NCI-H128 (cell line): Measurements from ENCODE around the gene ACBD6.

Experiments used
- DNase-seq: peaks from one replicate; lab custom pipeline; 2025; ENCODE audit not compliant: unreplicated experiment; lab: John Stamatoyannopoulos, UW

ACBD6 gene

GRCh38 chr1:180372728-180373127 lies 129.6 kb downstream of the ACBD6 start:
- DNase-seq: no peak

GRCh38 chr1:180370597-180370996 lies 131.8 kb downstream of the ACBD6 start:
- DNase-seq: no peak

- no peak for DNase-seq
Measured at GRCh38 chr1:180370188-180370587, 132.2 kb downstream of the ACBD6 start.

- no peak for DNase-seq
Measured at GRCh38 chr1:180369061-180369460, 133.3 kb downstream of the ACBD6 start.

DNA sequence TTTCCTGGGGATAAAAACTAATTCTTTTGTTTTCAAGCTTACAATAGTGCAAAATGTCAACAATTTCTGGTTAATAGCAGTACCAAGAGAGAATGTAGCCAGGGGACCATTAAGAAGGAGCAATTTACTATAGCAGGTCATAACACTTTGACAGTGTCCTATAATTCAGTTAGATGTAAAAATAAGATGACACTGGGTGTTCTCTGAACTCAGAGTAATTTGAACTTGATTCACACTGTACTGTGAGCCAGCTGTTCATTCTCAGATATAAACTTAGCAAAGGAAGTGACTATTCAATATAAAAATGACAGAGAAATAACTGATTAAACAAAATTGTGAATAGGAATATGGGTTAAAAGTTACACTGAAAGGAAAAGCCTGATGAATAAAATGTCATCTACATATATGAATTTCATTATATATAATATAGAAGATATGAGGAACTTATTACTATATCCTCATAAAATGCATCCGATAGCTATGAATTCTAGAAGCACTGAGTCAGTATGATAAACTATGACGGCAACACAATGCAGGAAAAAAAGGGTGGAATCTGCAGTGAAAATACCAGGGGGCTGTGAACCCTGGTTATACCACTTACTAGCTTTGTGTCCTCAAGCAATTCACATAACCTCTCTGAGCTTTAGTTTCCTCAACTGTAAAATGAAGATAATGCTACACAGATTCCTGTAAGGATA lies 135.9 kb downstream of the ACBD6 start:
- DNase-seq: no peak

DNA sequence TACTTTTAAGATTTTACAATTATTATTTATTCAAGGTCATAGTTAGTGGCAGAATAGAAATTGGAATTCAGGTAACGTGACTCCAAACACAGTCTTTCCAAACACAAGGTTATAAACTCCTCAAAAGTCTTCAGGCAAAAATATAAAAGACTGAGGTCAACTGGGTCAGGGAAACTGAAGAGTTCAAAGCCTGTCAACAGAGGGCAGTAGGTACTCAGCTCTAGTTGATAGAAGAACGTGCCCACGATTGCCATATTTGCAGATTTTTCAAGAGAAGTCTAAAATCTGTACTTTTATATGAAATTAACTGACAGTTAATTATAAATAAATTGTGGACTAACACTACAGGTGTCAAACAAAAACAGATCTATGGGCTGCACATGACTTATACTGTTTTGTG lies 137.3 kb downstream of the ACBD6 start:
- no peak for DNase-seq

GRCh38 chr1:180363246-180363995 lies 139.0 kb downstream of the ACBD6 start:
- DNase-seq: no peak

- no peak for DNase-seq
Measured at GRCh38 chr1:180360333-180361075, 141.9 kb downstream of the ACBD6 start.

DNA sequence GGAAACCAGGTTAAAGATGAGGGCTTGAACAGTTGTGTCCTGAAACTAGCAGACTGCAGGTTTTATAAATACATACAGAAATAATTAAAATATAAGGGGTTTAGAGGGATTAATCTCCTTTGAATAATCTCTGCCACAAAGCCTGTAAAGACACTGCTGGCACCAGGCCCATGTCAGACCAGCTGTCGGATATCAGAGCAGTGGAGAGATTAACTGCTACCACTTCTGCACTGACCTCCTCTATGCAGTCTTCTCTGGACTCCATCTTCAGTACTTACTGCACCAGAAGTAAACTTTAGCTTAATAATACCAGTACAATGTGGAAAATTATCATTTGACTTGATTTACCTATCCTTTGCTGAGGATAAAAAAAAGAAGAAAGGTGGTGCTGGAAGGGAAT lies 143.7 kb downstream of the ACBD6 start:
- DNase-seq: no peak

- no peak for DNase-seq
Measured at GRCh38 chr1:180353945-180354344, 148.4 kb downstream of the ACBD6 start.

- DNase-seq: no peak
Measured at GRCh38 chr1:180352588-180352987, 149.8 kb downstream of the ACBD6 start.

DNA sequence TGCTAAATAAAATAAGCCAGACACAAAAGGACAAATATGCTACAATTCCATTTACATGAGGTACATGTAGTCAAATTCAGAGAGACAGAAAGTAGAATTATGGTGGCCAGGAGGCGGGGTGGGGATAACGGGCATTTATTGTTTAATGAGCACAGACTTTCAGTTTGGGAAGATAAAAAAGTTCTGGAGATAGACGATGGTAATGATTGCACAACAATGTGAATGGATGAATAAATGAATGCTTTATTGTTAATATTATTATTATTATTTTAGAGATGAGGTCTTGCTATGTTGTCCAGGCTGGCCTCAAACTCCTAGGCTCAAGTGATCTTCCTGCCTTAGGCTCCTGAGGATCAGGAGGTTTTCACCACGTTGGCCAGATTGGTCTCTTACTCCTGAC lies 150.4 kb downstream of the ACBD6 start:
- DNase-seq: no peak

DNA sequence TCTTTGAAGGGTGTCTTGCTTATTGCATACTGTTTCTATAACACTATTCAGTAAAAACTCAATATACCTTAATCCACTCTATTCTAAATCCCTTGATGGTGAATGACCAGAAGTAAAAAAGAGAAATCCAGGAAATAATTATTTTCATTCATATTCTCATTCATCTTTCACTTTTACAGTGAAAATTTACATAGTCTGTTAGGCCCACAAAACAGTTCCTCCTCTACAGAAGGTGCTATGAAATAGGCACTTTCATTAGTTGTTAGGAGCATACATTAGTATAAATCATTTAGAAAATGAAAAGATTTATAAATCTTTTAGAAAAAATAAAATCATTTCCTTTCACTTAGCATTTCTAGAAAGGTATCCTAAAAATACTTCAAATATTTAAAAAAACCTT lies 157.2 kb downstream of the ACBD6 start:
- DNase-seq: no peak

DNA sequence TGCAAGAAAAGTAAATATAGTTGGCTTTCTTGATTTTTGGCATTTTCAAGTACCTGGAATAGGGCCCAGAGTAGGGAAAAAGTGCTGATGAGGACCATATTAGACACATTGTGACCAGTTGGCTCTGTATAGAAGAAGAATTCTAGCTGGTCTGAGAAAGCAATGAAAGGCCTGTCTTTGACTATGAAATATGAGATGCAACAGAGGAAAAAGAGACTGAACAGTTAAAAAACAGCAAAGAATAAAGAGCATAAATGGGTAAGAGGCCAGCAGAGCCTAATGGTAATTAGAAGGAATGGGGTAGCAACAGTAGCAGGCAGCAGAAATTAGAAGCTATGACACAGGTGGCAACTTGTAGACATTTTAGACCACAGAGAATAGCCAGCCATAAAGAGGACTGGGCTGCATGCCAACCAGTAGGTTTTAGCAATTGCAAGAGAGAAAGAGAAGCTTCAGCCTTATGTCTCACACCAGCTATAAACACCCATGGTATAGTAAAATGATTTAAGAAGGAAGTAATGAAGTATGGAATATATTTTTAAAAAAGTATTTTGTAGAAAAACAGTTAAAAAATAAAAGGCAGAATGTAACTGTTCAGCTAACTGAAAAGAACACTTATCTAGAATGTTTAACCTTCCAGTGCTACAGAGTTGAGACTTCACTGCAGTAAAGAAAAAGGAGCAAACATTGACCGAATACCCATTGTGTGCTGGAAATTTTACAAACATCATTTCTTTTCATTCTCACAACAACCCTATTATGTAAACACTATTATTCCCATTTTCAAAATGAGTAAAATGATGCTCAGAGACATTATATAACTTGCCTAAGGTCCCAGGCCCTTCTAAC lies 158.2 kb downstream of the ACBD6 start:
- peak; percentile 69 for DNase-seq

DNA sequence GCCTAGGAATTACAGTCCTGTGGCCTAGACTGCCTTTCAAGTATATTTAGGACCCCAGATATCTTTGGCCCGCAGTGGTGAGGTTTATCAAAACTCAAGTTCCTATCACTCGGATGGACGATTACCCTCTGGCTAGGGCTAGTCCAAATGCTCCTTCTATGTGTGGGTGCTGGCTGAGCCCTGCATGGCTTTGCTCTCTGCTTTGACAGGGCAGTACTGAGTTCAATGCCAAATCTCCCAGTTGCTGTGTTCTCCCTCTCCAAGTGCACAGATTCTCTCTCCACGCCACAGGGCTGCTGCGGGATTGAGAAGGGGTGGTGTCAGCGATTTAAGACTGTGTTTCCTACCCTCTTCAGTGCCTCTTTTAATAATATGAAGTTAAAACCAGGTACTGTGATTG lies 175.3 kb downstream of the ACBD6 start:
- no peak for DNase-seq

DNA sequence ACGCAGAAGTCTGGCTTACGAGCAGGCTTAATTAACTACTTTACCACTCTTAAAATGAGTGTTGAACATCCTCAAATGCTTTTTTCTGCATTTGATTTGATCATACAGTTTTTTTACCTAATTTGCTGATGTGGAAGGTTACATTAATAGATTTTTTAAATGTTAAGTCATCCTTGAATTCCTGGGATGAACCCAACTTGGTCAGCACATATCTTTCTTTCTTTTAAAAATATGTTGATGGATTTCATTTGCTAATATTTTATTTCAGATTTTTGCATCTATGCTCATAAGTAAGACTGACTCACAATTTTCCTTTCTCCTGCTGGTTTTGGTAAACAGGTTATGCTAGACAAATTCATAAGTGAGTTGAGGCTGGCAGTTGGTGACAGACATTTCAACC lies 189.5 kb downstream of the ACBD6 start:
- no peak for DNase-seq

DNA sequence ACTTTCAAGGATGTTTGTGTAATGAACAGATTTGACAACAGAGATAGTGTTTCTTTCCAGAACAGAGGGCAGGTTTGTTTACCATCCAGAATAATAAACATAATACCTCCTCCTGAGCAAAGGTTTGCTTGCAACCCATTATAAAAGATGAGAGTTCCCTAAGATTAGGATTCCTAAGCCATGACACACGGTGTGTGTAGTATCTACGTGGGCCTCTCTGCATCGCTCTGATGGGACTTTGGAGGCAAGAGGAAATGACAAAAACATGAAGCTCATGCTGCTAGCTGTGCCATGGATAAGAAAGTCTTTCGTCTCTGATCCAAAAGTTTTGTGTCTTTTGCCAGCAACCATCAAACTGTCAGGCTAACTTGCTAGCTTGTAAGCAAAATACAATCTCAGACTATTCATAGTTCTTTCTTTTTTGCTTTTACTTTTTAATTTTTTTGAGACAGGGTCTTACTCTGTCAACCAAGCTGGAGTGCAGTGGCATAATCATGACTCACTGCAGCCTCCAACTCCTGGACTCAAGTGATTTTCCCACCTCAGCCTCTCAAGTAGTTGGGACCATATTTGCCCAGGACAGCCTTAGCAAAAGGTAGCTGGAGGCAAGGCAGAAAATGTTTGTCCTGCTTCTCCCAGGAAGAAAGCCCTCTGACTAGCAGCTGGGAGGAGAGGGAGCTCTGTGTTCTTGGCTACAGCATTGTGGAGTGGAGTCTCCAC lies 191.2 kb downstream of the ACBD6 start:
- no peak for DNase-seq

- DNase-seq: no peak
Measured at GRCh38 chr1:180310095-180310494, 192.3 kb downstream of the ACBD6 start.

- no peak for DNase-seq
Measured at GRCh38 chr1:180309338-180309737, 193.0 kb downstream of the ACBD6 start.

GRCh38 chr1:180301135-180301742 lies 201.1 kb downstream of the ACBD6 start:
- no peak for DNase-seq
